ENCODE results near the gene GPR37L1.

DNA sequence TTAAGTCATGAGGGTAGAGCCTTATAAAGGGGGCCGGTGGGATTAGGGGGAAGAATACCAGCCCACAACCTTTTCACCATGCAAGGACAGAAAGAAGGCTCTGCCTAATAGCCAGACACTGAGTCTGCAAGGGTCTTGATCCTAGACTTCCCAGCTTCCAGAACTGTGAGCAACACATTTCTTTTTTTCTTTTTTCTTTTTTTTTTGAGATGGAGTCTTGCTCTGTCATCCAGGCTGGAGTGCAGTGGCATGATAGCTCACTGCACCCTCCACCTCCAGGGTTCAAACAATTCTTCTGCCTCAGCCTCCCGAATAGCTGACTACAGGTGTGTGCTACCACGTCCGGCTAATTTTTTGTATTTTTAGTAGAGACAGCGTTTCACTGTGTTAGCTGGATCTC, 23.6 kb downstream of the GPR37L1 start:
- TF ChIP-seq CTCF (IDR thresholded peaks at IDR 0.05; ENCODE audit: insufficient read depth, low read length, poor library complexity, severe bottlenecking) (no peak), EZH2phosphoT487 (conservative IDR thresholded peaks at IDR 0.05; ENCODE audit: low read length) (no peak)

Data from SU-DHL-6 (cell line).